ENCODE data around the gene STAT3.
"Not testable (repeated sequence)": the region's sequence is repeated elsewhere in the genome, so short reads cannot be mapped to it uniquely, and the experiment has no call there.

STAT3 gene

DNA sequence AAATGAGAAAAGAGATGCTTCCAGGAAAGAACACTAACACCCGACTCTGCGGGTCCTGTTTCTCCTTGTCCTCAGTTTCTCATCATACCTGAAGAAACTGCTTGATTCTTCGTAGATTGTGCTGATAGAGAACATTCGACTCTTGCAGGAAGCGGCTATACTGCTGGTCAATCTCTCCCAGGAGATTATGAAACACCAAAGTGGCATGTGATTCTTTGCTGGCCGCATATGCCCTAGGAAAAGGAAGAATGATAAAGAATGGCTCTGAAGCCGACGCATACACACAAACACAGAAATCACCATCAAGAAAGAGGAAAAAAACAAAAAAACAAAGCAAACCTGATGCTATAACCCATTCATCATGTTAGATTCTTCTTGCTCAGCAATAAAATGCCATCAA, 41.8 kb downstream of the STAT3 start:
- DNase-seq (ENCODE audit: low spot score), result no peak

DNA sequence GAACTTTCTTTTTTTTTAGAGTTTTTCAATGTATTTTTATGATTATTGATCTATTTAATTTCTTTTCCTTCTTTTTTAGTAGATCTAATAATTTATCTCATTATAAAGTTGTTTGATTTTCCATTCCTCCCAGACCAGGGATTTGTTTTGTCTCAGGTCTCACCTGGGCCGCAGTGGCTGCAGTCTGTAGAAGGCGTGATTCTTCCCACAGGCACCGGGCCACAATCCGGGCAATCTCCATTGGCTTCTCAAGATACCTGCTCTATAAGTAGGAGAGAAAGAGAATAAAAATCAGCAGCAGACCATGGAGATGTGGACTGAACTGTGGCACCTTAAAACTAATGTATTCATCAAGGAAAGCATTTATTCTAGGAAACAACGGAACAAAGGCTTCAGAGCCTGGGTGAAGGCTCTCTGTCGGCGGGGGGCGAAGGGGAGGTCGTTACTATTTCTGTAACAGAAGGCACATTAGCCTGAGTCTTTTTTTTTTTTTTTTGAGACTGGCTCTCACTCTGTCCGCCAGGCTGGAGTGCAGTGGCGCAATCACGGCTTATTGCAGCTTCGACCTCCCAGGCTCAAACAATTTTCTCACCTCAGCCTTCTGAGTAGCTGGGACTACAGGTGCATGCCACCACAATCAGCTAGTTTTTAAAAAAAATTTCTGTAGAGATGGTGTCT, 42.7 kb downstream of the STAT3 start:
- DNase-seq (ENCODE audit: low spot score), result no peak

DNA sequence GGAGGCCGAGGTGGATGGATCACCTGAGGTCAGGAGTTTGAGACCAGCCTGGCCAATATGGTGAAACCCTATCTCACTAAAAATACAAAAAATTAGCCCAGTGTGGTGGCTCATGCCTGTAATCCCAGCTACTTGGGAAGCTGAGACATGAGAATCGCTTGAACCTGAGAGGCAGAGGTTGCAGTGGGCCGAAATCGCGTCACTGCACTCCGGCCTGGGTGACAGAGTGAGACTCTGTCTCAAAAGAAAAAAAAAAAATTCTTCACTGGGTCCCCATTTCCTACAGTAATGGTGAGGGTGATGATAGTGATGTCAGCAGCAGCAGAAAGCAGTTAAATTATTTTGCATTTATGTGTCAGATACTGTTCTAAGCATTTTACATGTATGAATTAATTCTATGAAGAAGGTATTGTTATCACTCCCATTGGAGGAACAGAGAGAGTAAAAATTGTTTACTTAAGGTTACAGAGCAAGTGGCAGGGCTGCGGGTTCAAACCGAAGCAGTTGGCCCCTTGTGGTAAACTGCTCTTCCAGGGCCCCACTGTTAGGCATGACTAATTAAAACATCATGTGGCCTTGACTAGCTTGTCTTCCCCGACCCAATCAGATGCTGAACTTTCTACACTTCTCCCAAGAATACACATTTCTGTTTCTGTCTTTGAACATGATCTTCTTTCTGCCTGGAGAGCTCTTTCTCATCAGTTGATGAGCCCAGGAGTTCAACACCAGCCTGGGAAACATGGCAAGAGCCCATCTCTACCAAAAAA, 45.8 kb downstream of the STAT3 start:
- DNase-seq (ENCODE audit: low spot score), result no peak

DNA sequence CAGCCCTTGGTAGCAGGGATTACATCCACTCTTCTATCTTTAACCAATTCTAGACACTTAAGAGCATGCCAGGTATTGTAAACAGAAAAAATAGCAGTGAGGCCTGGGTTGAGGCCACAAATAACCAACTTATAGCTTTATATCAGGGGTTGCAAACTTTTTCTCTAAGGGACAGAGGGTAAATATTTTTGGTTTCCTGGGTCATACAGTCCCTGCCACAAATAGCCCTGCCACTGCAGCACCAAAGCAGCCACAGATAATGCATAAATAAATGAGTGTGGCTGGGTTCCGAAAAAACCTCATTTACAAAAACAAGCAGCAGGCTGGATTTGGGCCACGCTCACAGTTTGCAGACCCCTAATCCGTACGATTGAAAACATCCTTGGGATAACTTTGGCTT, 46.7 kb downstream of the STAT3 start:
- no peak for DNase-seq (ENCODE audit: low spot score)

- DNase-seq (ENCODE audit: low spot score), result no peak
These were observed 47.5 kb downstream of the STAT3 start for GRCh38 chr17:42340691-42341127.

DNA sequence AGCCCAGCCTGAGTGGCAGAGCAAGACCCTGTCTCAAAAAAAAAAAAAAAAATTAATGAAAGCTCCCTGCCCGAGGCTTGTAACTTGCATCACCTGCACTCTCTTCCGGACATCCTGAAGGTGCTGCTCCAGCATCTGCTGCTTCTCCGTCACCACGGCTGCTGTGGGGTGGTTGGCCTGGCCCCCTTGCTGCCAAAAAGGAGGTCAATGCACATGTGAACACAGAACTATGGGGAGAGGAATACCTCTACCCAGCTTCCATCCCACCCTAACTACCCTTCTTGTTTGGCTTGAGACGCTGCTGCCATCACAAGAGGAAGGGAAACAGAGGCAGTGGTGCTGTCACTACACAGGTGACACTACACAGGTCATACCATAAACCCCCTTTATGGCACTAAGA, 49.0 kb downstream of the STAT3 start:
- no peak for DNase-seq (ENCODE audit: low spot score)

DNA sequence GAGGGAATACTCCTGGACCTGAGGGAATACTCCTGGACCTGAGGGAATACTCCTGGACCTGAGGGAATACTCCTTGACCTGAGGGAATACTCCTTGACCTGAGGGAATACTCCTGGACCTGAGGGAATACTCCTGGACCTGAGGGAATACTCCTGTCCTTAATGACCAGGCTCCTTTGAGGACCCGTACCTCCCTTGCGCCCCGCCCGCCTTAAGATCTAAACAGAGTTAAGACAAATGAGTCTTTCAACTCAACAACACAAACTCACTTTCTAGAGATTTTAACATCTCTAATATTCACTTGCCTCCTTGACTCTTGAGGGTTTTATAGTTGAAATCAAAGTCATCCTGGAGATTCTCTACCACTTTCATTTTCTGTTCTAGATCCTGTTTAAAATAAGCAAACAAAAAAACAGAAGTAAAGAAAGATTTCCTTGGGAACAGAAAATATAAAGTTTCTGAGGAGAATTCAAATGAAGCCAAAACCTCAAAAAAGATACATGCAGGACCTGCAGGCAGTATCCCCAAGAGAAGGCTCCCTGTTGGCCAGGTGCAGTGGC, 49.7 kb downstream of the STAT3 start:
- no peak for DNase-seq (ENCODE audit: low spot score)

- no peak for DNase-seq (ENCODE audit: low spot score)
These were observed 50.8 kb downstream of the STAT3 start for GRCh38 chr17:42337442-42337841.

- DNase-seq (ENCODE audit: low spot score), result no peak
These were observed 53.6 kb downstream of the STAT3 start for GRCh38 chr17:42334677-42335076.

DNA sequence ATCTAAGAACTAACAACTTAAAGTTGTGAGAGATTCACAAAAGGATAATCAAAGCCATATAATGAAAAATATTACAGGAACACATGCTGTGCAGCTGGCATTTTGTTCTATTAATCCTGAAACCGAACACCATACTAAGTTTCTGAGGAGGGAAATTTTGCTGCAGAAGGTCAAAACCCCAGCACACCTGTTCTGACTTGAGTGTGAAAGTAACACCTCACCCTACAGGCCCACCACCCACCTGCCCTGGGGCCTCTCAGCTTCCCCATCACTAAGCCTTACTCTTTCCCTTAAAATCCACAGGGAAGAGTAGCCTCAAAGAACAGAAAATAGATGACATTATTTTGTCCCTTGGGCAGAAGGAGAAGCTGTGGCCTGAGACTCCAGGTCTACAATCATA, 55.2 kb downstream of the STAT3 start:
- no peak for DNase-seq (ENCODE audit: low spot score)

DNA sequence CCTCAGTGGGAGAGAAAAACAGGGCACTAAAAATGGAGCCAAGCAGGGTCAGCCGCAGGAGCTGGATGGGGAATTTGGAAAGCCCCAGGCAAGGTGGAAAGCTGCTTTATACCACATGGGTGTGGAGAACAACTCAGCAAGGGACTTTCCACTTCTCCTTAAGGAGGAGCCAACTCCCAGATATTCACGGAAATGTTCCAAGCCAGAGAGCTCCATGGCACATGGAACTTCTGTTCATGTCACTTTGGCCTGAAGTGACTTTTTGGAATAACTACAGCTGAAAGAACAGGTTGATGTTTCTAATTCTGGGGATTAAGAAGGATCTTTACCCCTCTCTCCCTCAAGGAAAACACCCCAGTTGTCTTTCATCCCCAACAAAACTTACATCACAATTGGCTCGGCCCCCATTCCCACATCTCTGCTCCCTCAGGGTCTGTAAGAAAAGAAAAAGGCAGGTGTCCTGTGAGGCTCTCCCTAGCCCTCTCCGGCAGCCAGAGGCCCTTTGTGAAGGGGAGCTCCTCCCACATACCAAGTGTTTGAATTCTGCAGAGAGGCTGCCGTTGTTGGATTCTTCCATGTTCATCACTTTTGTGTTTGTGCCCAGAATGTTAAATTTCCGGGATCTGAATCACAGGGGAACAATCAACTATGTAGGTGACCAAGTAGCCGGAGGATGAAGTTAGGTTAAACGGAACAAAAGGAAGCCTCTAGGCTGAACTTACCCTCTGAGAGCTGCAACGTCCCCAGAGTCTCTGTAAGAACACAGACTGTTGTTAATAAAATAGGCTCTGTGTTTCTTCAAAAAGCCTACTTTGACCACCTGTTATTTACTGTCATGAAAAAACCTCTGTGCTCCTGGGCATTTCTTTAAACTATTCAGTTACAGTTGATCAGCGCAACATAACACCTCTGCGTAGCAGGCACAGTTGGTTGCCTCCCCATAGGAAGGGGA, 58.9 kb downstream of the STAT3 start:
- DNase-seq (ENCODE audit: low spot score), result peak; percentile 42

GRCh38 chr17:42325026-42325425, 63.2 kb downstream of the STAT3 start:
- DNase-seq (ENCODE audit: low spot score), result no peak

- DNase-seq (ENCODE audit: low spot score), result no peak
These were observed 64.9 kb downstream of the STAT3 start for GRCh38 chr17:42323268-42323773.

DNA sequence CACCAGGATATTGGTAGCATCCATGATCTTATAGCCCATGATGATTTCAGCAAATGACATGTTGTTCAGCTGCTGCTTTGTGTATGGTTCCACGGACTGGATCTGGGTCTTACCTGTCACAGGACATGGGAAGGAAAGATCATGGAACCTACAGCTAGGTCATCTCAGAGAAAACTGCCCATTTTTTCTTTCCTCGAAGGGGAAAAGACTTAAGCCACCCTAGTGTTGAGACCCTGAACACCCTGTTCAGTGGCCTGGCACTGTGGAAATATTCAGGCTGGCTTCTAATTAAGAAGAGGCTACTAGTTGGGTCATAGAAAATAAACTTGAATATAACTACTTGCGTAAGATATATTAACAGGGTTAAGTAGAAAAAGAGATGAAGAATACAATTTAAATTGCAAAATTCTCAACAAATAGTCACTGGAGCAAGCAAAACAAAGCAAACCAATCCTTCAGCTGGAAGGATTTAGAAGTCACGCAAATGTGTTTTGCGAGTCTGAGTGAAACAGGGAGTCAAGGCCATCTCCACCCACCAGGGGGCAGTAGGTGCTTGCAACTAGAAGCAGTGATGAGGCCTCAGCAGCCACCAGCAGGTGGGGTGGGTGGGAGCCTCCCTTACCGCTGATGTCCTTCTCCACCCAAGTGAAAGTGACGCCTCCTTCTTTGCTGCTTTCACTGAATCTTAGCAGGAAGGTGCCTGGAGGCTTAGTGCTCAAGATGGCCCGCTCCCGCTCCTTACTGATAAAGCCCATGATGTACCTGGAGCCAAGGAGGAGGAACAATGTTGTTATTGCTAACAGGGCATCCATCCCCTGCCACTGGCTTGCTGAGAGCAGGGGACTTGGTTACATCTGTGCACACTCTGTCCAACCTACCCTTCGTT, 65.6 kb downstream of the STAT3 start:
- DNase-seq (ENCODE audit: low spot score), result peak; percentile 94

DNA sequence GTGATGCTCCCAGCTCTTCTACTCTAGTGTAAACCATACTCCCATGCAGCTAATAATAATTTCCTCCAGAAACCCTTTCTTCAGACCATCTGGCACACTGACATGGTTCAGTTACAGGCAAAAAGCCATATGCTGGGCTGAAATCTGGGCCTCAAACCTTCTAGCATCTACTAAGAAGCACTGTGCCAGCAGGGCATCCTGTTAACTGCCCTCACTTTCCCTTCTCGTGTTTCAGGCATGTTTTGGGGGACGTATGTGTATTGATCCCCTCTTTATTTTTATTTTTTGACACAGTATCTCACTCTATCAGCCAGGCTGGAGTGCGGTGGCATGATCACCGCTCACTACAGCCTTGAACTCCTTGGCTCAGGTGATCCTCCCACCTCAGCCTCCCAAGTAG, 66.7 kb downstream of the STAT3 start:
- DNase-seq (ENCODE audit: low spot score), result peak; percentile 91

- not testable (repeated sequence) for DNase-seq (ENCODE audit: low spot score)
These were observed 70.3 kb downstream of the STAT3 start for GRCh38 chr17:42317967-42318366.

- peak; percentile 80 for DNase-seq (ENCODE audit: low spot score)
These were observed 70.9 kb downstream of the STAT3 start for GRCh38 chr17:42317266-42317845.

GRCh38 chr17:42316755-42317154, 71.5 kb downstream of the STAT3 start:
- DNase-seq (ENCODE audit: low spot score), result no peak

DNA sequence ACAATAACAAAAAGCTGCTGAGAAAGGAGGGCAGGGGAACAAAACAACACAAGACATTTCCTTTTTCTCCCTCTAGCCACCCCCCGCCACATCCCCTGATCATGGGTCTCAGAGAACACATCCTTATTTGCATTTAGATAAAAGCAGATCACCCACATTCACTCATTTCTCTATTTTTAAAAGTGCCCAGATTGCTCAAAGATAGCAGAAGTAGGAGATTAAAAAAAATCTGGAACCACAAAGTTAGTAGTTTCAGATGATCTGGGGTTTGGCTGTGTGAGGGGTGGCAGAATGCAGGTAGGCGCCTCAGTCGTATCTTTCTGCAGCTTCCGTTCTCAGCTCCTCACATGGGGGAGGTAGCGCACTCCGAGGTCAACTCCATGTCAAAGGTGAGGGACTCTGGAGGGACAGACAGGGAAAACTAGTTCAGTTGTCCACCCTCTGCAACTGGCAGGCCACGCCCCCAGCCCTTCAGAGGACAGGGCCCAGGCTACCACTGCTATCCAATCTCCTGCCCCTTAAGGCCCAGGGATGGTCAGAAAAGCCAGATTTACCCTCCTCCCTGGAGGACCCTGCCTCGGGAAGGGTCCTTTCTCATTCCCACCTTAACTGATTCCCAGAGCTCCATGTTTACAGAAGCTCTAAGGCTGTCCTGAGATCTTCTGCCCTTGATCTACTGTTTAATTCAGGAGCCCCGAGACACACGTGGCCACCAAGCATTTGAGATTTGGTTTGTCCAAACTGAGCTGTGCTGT, 72.7 kb downstream of the STAT3 start:
- DNase-seq (ENCODE audit: low spot score), result no peak

All from cerebellar cortex (tissue), 1 donor.